Panc1 (cell line): Measurements from ENCODE around the gene MCOLN1. TPM values are rescaled to one million over a fixed set of nuclear protein-coding genes. Genes with fewer than 3 reads are reported as not detected.

ENCODE experiments used
- ATAC-seq: fragments of 200-7000 bp; cut with Tn5 transposase; 2 replicates; pipeline ENCODE4 v1.9.1; 2020; ENCODE audit warnings: mild to moderate bottlenecking, moderate library complexity
- BruUV-seq: library from RNA; stranded (reverse); fragments of 400-500 nt; replicated peaks from 2 replicates; lab custom pipeline; 2021; lab: Mats Ljungman, UMichigan
- CTCF ChIA-PET: fragments of 300-600 bp; sonication (Branson Sonifier 250); formaldehyde crosslinking; loops from one replicate; lab custom pipeline; 2022; ENCODE audit warnings: antibody characterized with exemption; lab: Charles Lee
- POLR2A ChIA-PET: fragments of 300-600 bp; sonication (Branson Sonifier 250); formaldehyde crosslinking; loops from one replicate; lab custom pipeline; 2022; ENCODE audit warnings: antibody characterized with exemption; lab: Charles Lee
- DNase-seq: peaks from one replicate; pipeline ENCODE4 v3.0.0-alpha.2; 2010; ENCODE audit warnings: low read depth, low spot score
- H3K27ac ChIP-seq: 2 replicates; pipeline ENCODE4 v1.5.1; 2011; ENCODE audit warnings: mild to moderate bottlenecking, low read length, inconsistent platforms
- H3K27me3 ChIP-seq: fragments of 200-500 bp; sonication (Bioruptor generic); 2 replicates; pipeline ENCODE4 v1.6.0; 2014; ENCODE audit warnings: low read length, inconsistent platforms; ENCODE audit not compliant: control insufficient read depth, insufficient read depth
- H3K36me3 ChIP-seq: fragments of 200-500 bp; sonication (Bioruptor generic); 2 replicates; pipeline ENCODE4 v1.5.1; 2014; ENCODE audit warnings: inconsistent platforms, mild to moderate bottlenecking, low read length, moderate library complexity; ENCODE audit not compliant: control insufficient read depth, insufficient read depth
- H3K4me1 ChIP-seq: 2 replicates; pipeline ENCODE4 v1.5.1; 2011; ENCODE audit warnings: inconsistent platforms, mild to moderate bottlenecking, low read length, moderate library complexity; ENCODE audit not compliant: control insufficient read depth, insufficient read depth
- H3K4me3 ChIP-seq, 2 experiments: 2 replicates each; pipeline ENCODE4 v1.5.1; 2011 to 2012; ENCODE audit warnings: low read depth in 2 of 2, low read length in 2 of 2, mild to moderate bottlenecking in 2 of 2, inconsistent platforms in 1 of 2, moderate library complexity in 1 of 2
- H3K9me3 ChIP-seq: fragments of 200-500 bp; sonication (Bioruptor generic); 2 replicates; pipeline ENCODE4 v1.5.1; 2014; ENCODE audit warnings: low read depth, mild to moderate bottlenecking, inconsistent platforms, low read length, moderate library complexity; ENCODE audit not compliant: control insufficient read depth, insufficient read depth
- POLR2AphosphoS5 ChIP-seq: IDR thresholded peaks from 2 replicates; pipeline ENCODE4 v1.6.1; 2012; ENCODE audit warnings: mild to moderate bottlenecking, low read depth, low read length, moderate library complexity
- SIN3A ChIP-seq: IDR thresholded peaks from 2 replicates; pipeline ENCODE4 v1.6.1; 2012; ENCODE audit warnings: low read depth, mild to moderate bottlenecking, low read length, moderate library complexity, borderline replicate concordance; ENCODE audit not compliant: insufficient read depth
- TCF7L2 ChIP-seq: IDR thresholded peaks from 2 replicates; pipeline ENCODE4 v1.6.1; 2011; ENCODE audit warnings: mild to moderate bottlenecking, low read depth, low read length, inconsistent platforms
- in situ Hi-C: cut with HindIII; loops from 2 replicates; pipeline ENCODE4 v1.10.0; 2016; ENCODE audit warnings: low sequenced_read_pairs, low pct_unique_long_range_greater_than_20kb
- intact Hi-C: fragments of 100-400 bp; cut with micrococcal nuclease; formaldehyde crosslinking; loops from one replicate; pipeline ENCODE4 v1.10.0; 2022; ENCODE audit not compliant: unreplicated experiment
- total RNA-seq: library from RNA; stranded (reverse); gene quantifications from one replicate; pipeline ENCODE4 v1.2.1, GENCODE V29; 2021; ENCODE audit not compliant: unreplicated experiment
- TF ChIP-seq, protein P1 (sequence below), 2 experiments: IDR thresholded peaks; 2 replicates each; pipeline ENCODE4 v1.6.1; 2011 to 2012; ENCODE audit warnings: low read depth in 2 of 2, control low read depth in 1 of 2, low read length in 1 of 2, mild to moderate bottlenecking in 1 of 2, moderate library complexity in 1 of 2; ENCODE audit not compliant: insufficient read depth in 1 of 2
- TF ChIP-seq, protein P2 (sequence below): fragments of 450-650 bp; IDR thresholded peaks from 2 replicates; pipeline ENCODE4 v1.5.1; 2017; ENCODE audit warnings: mild to moderate bottlenecking

Gene MCOLN1
- total RNA-seq, 1 experiment from 2014 or later, result 28.0 TPM

DNA sequence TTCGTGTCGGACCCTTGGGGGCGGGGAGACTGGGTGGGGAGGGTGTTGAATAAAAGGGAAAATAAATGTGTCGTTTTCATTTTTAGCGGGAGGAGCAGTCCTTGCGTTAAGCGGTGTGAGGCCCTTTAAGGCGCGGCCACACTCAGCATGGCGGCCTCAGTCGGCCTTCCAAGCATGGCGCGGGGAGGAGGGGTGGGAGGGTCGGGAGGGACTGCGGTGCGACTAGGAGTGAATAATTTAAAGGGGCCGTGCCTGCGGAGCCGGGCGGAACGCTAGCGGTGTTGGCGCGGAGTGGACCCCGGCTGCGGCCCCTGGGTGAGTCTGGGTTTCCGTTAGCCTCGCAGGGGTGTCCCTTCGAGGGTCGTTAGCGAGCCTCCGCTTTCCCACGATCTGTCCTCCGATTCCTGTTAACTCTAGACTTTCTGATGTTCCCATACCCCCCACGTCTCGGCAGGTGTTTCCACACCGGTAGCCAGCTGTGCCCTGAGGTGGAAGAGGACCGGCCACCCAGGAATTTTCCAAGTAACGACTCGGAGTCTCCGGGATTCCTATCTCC is 11.6 kb downstream of the MCOLN1 start:
- BruUV-seq, result no TSS peak
- ChIA-PET POLR2A (interaction anchor here (0.7 kb wide), 1 partner anchor 43 kb away, joined by 4 read pairs; no protein-coding TSS in a partner anchor), CTCF (no interaction called here)
- intact Hi-C loops, result no loop called here
- H3K4me1 ChIP-seq, result 0 out of 2 replicates have a peak, but pooled peaks cover 7% of the 10 kb centered on the region
- DNase-seq (no peak), ATAC-seq (peak; percentile 70)
- in situ Hi-C loops, result no loop called here
- H3K27ac ChIP-seq, result peak overlapping the region; percentile 84
- TF ChIP-seq, protein P1, sequence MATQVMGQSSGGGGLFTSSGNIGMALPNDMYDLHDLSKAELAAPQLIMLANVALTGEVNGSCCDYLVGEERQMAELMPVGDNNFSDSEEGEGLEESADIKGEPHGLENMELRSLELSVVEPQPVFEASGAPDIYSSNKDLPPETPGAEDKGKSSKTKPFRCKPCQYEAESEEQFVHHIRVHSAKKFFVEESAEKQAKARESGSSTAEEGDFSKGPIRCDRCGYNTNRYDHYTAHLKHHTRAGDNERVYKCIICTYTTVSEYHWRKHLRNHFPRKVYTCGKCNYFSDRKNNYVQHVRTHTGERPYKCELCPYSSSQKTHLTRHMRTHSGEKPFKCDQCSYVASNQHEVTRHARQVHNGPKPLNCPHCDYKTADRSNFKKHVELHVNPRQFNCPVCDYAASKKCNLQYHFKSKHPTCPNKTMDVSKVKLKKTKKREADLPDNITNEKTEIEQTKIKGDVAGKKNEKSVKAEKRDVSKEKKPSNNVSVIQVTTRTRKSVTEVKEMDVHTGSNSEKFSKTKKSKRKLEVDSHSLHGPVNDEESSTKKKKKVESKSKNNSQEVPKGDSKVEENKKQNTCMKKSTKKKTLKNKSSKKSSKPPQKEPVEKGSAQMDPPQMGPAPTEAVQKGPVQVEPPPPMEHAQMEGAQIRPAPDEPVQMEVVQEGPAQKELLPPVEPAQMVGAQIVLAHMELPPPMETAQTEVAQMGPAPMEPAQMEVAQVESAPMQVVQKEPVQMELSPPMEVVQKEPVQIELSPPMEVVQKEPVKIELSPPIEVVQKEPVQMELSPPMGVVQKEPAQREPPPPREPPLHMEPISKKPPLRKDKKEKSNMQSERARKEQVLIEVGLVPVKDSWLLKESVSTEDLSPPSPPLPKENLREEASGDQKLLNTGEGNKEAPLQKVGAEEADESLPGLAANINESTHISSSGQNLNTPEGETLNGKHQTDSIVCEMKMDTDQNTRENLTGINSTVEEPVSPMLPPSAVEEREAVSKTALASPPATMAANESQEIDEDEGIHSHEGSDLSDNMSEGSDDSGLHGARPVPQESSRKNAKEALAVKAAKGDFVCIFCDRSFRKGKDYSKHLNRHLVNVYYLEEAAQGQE (IDR thresholded peaks at IDR 0.05; ENCODE audit: insufficient read depth in 1 of 2, low read depth in 2 of 2, low read length in 1 of 2), result no peak
- TF ChIP-seq TCF7L2 (no peak), SIN3A (peak; percentile 60; the same call in 1 of the 2 replicates), POLR2AphosphoS5 (peak; percentile 49; the same call in 1 of the 2 replicates)
- TF ChIP-seq, protein P2, sequence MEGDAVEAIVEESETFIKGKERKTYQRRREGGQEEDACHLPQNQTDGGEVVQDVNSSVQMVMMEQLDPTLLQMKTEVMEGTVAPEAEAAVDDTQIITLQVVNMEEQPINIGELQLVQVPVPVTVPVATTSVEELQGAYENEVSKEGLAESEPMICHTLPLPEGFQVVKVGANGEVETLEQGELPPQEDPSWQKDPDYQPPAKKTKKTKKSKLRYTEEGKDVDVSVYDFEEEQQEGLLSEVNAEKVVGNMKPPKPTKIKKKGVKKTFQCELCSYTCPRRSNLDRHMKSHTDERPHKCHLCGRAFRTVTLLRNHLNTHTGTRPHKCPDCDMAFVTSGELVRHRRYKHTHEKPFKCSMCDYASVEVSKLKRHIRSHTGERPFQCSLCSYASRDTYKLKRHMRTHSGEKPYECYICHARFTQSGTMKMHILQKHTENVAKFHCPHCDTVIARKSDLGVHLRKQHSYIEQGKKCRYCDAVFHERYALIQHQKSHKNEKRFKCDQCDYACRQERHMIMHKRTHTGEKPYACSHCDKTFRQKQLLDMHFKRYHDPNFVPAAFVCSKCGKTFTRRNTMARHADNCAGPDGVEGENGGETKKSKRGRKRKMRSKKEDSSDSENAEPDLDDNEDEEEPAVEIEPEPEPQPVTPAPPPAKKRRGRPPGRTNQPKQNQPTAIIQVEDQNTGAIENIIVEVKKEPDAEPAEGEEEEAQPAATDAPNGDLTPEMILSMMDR, result no peak
- peaks cover 8% of the 10 kb centered on the region; the same call in 1 of the 2 replicates for H3K36me3 ChIP-seq
- H3K27me3 ChIP-seq, result no peaks in the 10 kb centered on the region
- H3K4me3 ChIP-seq, result peak overlapping the region; percentile 78 to 83
- no peaks in the 10 kb centered on the region for H3K9me3 ChIP-seq

DNA sequence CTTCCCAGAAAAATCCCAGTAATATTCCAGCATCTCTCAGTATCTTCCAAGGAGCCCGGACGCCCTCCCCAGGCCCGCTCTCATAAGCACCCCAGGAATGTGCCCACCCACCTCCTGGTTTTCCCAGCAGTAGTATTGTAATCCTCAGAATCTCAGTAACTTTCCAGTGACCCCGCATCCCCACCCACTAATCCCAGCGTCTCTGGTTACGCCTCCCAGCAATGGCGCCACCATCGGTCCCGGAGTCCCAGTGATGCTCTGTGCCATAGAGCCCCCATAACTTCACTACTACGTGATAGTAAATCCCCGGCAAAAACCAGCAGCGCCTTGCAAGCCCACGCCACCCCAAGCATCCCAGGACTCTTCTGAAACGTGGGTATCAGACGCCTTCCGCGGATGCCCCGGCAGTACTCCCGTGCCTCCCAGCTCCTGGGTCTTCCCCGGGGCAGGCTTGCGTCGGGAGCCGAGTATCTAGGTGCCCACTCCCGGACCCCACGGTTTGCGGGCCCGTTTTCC is 12.2 kb downstream of the MCOLN1 start:
- Histone ChIP-seq H3K9me3 (no peaks in the 10 kb centered on the region), H3K27me3 (no peaks in the 10 kb centered on the region), H3K4me1 (0 out of 2 replicates have a peak, but pooled peaks cover 7% of the 10 kb centered on the region), H3K36me3 (peaks cover 8% of the 10 kb centered on the region; the same call in 1 of the 2 replicates), H3K4me3 (peak overlapping the region; percentile 78 to 83), H3K27ac (peak overlapping the region; percentile 84)
- ChIA-PET POLR2A (interaction anchor here (0.7 kb wide), 1 partner anchor 44 kb away, joined by 4 read pairs; no protein-coding TSS in a partner anchor), CTCF (no interaction called here)
- TF ChIP-seq SIN3A (no peak), POLR2AphosphoS5 (no peak; the same call in none of the 2 replicates), TCF7L2 (no peak)
- TF ChIP-seq, protein P1 (IDR thresholded peaks at IDR 0.05; ENCODE audit: insufficient read depth in 1 of 2, low read depth in 2 of 2, low read length in 1 of 2), result no peak
- TF ChIP-seq, protein P2, result no peak; the same call in 1 of the 2 replicates
- peak; percentile 64 for ATAC-seq
- no peak for DNase-seq
- intact Hi-C loops (no loop called here), in situ Hi-C loops (no loop called here)
- no TSS peak for BruUV-seq
